Osteoblast (primary cell): ENCODE measurements around the gene NF2. TPM values are rescaled to one million over a fixed set of nuclear protein-coding genes. Genes with fewer than 3 reads are reported as not detected.

ENCODE experiments used
- DNase-seq: peaks from one replicate; pipeline ENCODE4 v3.0.0; 2011; ENCODE audit warnings: low spot score, mixed read lengths; ENCODE audit not compliant: insufficient read length; ENCODE audit errors: missing footprints
- H2AFZ ChIP-seq: 2 replicates; pipeline ENCODE4 v1.6.0; 2011; ENCODE audit warnings: mild to moderate bottlenecking, low read length
- H3K27ac ChIP-seq: 2 replicates; pipeline ENCODE4 v1.5.1; 2011; ENCODE audit warnings: mild to moderate bottlenecking, low read depth, low read length, moderate library complexity
- H3K27me3 ChIP-seq: 2 replicates; pipeline ENCODE4 v1.6.0; 2012; ENCODE audit warnings: mild to moderate bottlenecking, control low read depth, inconsistent platforms, low read length, moderate library complexity; ENCODE audit not compliant: insufficient read depth
- H3K36me3 ChIP-seq: 2 replicates; pipeline ENCODE4 v1.5.1; 2011; ENCODE audit warnings: mild to moderate bottlenecking, low read length, control low read depth, moderate library complexity; ENCODE audit not compliant: insufficient read depth
- H3K4me1 ChIP-seq: 2 replicates; pipeline ENCODE4 v1.5.1; 2011; ENCODE audit warnings: mild to moderate bottlenecking, low read length, control low read depth, moderate library complexity; ENCODE audit not compliant: insufficient read depth
- H3K4me2 ChIP-seq: 2 replicates; pipeline ENCODE4 v1.6.0; 2011; ENCODE audit warnings: mild to moderate bottlenecking, low read length; ENCODE audit not compliant: insufficient read depth
- H3K4me3 ChIP-seq: fragments of 200-600 bp; sonication (generic); 3 replicates; pipeline ENCODE4 v1.5.1; 2012; ENCODE audit warnings: mild to moderate bottlenecking, low read length, inconsistent platforms; ENCODE audit not compliant: insufficient read depth
- H3K79me2 ChIP-seq: 2 replicates; pipeline ENCODE4 v1.6.0; 2012; ENCODE audit warnings: mild to moderate bottlenecking, low read length, control low read depth, inconsistent platforms; ENCODE audit not compliant: insufficient read depth
- H3K9me3 ChIP-seq: 2 replicates; pipeline ENCODE4 v1.5.1; 2011; ENCODE audit warnings: low read depth, low read length, control low read depth
- H4K20me1 ChIP-seq: 2 replicates; pipeline ENCODE4 v1.6.0; 2012; ENCODE audit warnings: mild to moderate bottlenecking, low read length, control low read depth; ENCODE audit not compliant: insufficient read depth
- CTCF ChIP-seq: IDR thresholded peaks from 2 replicates; pipeline ENCODE4 v1.5.1; 2011; ENCODE audit warnings: mild to moderate bottlenecking, low read depth, low read length, moderate library complexity; ENCODE audit errors: extremely low read depth
- total RNA-seq: library from RNA; depleted of rRNA; stranded (reverse); fragments of >200 nt; gene quantifications from 2 replicates; pipeline ENCODE4 v1.2.3, GENCODE V29; 2012

The NF2 gene
- total RNA-seq, 1 donor: 72.7 TPM

- TF ChIP-seq CTCF: no peak
- Histone ChIP-seq H3K4me1 (peaks cover 18% of the 10 kb centered on the region), H3K9me3 (no peaks in the 10 kb centered on the region), H3K79me2 (no peaks in the 10 kb centered on the region), H4K20me1 (peaks cover 9% of the 10 kb centered on the region), H3K4me3 (no peak overlapping the region), H3K27ac (no peak overlapping the region), H3K4me2 (no peak overlapping the region), H3K27me3 (peaks cover 4% of the 10 kb centered on the region), H2AFZ (no peak overlapping the region), H3K36me3 (peaks cover 17% of the 10 kb centered on the region)
- DNase-seq: peak; percentile 43
Measured at GRCh38 chr22:29697853-29698598, 94.6 kb downstream of the NF2 start.

GRCh38 chr22:29700206-29700899 is 96.9 kb downstream of the NF2 start:
- peaks cover 12% of the 10 kb centered on the region for H3K36me3 ChIP-seq
- H3K4me2 ChIP-seq: peak overlapping the region; percentile 66
- H2AFZ ChIP-seq: no peak overlapping the region
- peak overlapping the region; percentile 34 for H3K4me3 ChIP-seq
- no peak overlapping the region for H3K27ac ChIP-seq
- H3K4me1 ChIP-seq: peaks cover 23% of the 10 kb centered on the region
- H3K27me3 ChIP-seq: peaks cover 13% of the 10 kb centered on the region
- H3K9me3 ChIP-seq: no peaks in the 10 kb centered on the region
- H3K79me2 ChIP-seq: no peaks in the 10 kb centered on the region
- peaks cover 9% of the 10 kb centered on the region for H4K20me1 ChIP-seq
- TF ChIP-seq CTCF: no peak
- peak; percentile 93 for DNase-seq

GRCh38 chr22:29700900-29701154 is 97.4 kb downstream of the NF2 start:
- Histone ChIP-seq H3K4me1 (peaks cover 23% of the 10 kb centered on the region), H3K79me2 (no peaks in the 10 kb centered on the region), H2AFZ (no peak overlapping the region), H4K20me1 (peaks cover 9% of the 10 kb centered on the region), H3K4me3 (no peak overlapping the region), H3K9me3 (no peaks in the 10 kb centered on the region), H3K27me3 (peaks cover 13% of the 10 kb centered on the region), H3K27ac (no peak overlapping the region), H3K36me3 (peaks cover 9% of the 10 kb centered on the region), H3K4me2 (peak overlapping the region; percentile 66)
- no peak for DNase-seq
- TF ChIP-seq CTCF: no peak
